Endodermal cell (in vitro differentiated cells): ENCODE measurements around the gene TRPM3. TPM values are rescaled to one million over a fixed set of nuclear protein-coding genes. Genes with fewer than 3 reads are reported as not detected.

Experiments
- DNase-seq: peaks from one replicate; pipeline ENCODE4 v3.0.0-alpha.2; 2017
- H3K27ac ChIP-seq: 2 replicates; pipeline ENCODE4 v1.5.1; 2013; ENCODE audit warnings: mild to moderate bottlenecking, low read depth, low read length, moderate library complexity
- H3K27me3 ChIP-seq: 2 replicates; pipeline ENCODE4 v1.6.1; 2013; ENCODE audit warnings: mild to moderate bottlenecking, low read length, moderate library complexity; ENCODE audit not compliant: insufficient read depth, control insufficient read depth, poor library complexity, severe bottlenecking
- H3K36me3 ChIP-seq: 2 replicates; pipeline ENCODE4 v1.7.0; 2013; ENCODE audit warnings: mild to moderate bottlenecking, low read length, moderate library complexity; ENCODE audit not compliant: control insufficient read depth, insufficient read depth
- H3K4me1 ChIP-seq: one replicate; pipeline ENCODE4 v1.7.0; 2013; ENCODE audit warnings: low read length; ENCODE audit not compliant: control insufficient read depth, insufficient read depth
- H3K4me3 ChIP-seq: 2 replicates; pipeline ENCODE4 v1.5.1; 2013; ENCODE audit warnings: mild to moderate bottlenecking, low read length, moderate library complexity
- H3K9ac ChIP-seq: 2 replicates; pipeline ENCODE4 v1.6.1; 2013; ENCODE audit warnings: mild to moderate bottlenecking, low read length, moderate library complexity; ENCODE audit not compliant: poor library complexity, severe bottlenecking; ENCODE audit errors: extremely low read depth
- H3K9me3 ChIP-seq: 2 replicates; pipeline ENCODE4 v1.6.1; 2013; ENCODE audit warnings: mild to moderate bottlenecking, low read length, moderate library complexity; ENCODE audit not compliant: control insufficient read depth
- H3K27ac Mint-ChIP-seq: 2 replicates; pipeline ENCODE4 v1.8.0; 2020; ENCODE audit warnings: mixed read lengths
- H3K27me3 Mint-ChIP-seq: 2 replicates; pipeline ENCODE4 v1.8.0; 2021; ENCODE audit warnings: mild to moderate bottlenecking, mixed read lengths; ENCODE audit not compliant: insufficient read depth
- H3K36me3 Mint-ChIP-seq: 2 replicates; pipeline ENCODE4 v1.8.0; 2020; ENCODE audit warnings: low read depth, mixed read lengths
- H3K4me1 Mint-ChIP-seq: 2 replicates; pipeline ENCODE4 v1.8.0; 2020; ENCODE audit warnings: mixed read lengths
- H3K4me3 Mint-ChIP-seq: 2 replicates; pipeline ENCODE4 v1.8.0; 2020; ENCODE audit warnings: mild to moderate bottlenecking, moderate library complexity, mixed read lengths
- H3K9me3 Mint-ChIP-seq: 2 replicates; pipeline ENCODE4 v1.8.0; 2020; ENCODE audit warnings: mild to moderate bottlenecking, mixed read lengths
- CTCF ChIP-seq: fragments of 200-600 bp; sonication (generic); conservative IDR thresholded peaks from 2 replicates; pipeline ENCODE4 v1.5.0; 2021; ENCODE audit warnings: antibody characterized with exemption, mild to moderate bottlenecking
- WGBS, 2 experiments: methylation state at CpG; one replicate each; pipeline versions ENCODE4 v1.1.5 to v1.1.7; 2013; ENCODE audit warnings: missing lambda C conversion rate in 2 of 2, mixed read lengths in 1 of 2; ENCODE audit not compliant: insufficient coverage in 1 of 2, insufficient read length in 1 of 2; 5-methylcytosine and 5-hydroxymethylcytosine counted together
- total RNA-seq, 2 donors: library from RNA; stranded (reverse); fragmentation: NEBNext Ultra II Directional in 1 of 2; extraction: Animal tissue kit (Norgen Biotek cat#: 25700) in 1 of 2; gene quantifications; 2 replicates in 1 of 2; 3 replicates in 1 of 2; pipeline ENCODE4 v1.2.1, GENCODE V29; 2021

TRPM3 gene
- total RNA-seq, 2 donors from 2014 or later = 1.8 to 2.5 TPM

DNA sequence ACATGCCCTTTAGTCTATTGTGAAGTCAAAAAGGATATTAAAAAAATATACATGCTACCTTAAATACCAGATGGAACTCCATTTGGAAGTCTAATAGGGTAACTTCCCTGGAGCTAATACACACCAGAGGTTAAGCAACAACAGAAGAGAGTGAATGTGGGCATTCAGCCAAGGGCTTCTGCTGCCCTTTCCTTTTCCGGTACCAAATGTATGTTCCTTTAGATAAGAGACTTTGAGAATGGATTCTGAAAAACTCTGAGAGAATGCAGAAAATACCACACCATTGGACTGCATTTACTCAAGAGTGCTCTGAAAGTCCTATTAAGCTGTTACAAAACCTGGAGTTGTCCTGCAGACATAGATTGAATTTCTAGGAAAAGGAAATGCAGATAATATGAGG lies 23.8 kb upstream of the TRPM3 start:
- Histone ChIP-seq H3K4me1 (no peaks in the 10 kb centered on the region), H3K27ac (no peak overlapping the region), H3K9me3 (no peaks in the 10 kb centered on the region), H3K36me3 (no peaks in the 10 kb centered on the region), H3K27me3 (no peaks in the 10 kb centered on the region), H3K9ac (no peak overlapping the region), H3K4me3 (no peak overlapping the region)
- H3K27ac Mint-ChIP-seq = no peak overlapping the region
- no peaks in the 10 kb centered on the region for H3K36me3 Mint-ChIP-seq
- H3K4me3 Mint-ChIP-seq = no peak overlapping the region
- peaks cover 6% of the 10 kb centered on the region for H3K9me3 Mint-ChIP-seq
- no peaks in the 10 kb centered on the region for H3K27me3 Mint-ChIP-seq
- H3K4me1 Mint-ChIP-seq = peaks cover 3% of the 10 kb centered on the region
- no peak for DNase-seq
- WGBS, 2 experiments = 94 to 100% methylated on average over 1 of the region's 1 CpG
- no peak for TF ChIP-seq CTCF

GRCh38 chr9:71144495-71144894 lies 23.1 kb upstream of the TRPM3 start:
- WGBS, 2 experiments = 100% methylated on average over 2 of the region's 2 CpGs; no CpG with 5 or more reads in 1 of the 2 experiments

DNA sequence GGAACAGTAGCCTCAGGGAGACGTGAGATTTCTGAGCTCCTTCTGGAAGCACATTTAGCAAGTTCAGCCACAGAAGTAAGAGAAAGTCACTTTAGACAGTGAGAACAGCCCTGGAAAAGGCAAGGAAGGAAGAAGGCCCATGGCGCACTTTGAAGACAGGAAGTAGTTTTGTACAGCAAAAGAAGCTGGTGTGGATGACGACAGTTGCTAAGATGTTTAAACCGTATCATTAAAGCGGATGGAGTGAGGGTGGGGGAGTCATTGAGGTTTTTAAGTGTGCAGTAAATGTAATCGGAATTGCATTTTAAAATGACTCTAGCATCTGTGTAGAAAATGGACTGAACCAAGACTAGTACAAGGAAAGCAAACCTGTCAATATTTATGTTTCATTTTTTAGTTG lies 15.3 kb upstream of the TRPM3 start:
- no peak for DNase-seq
- no peaks in the 10 kb centered on the region for H3K36me3 Mint-ChIP-seq
- H3K27ac ChIP-seq = no peak overlapping the region
- no peak overlapping the region for H3K27ac Mint-ChIP-seq
- TF ChIP-seq CTCF = no peak
- no peak overlapping the region for H3K4me3 Mint-ChIP-seq
- H3K4me1 ChIP-seq = no peaks in the 10 kb centered on the region
- WGBS, 2 experiments = 94 to 95% methylated on average over 5 to 6 of the region's 6 CpGs
- no peak overlapping the region for H3K9ac ChIP-seq
- H3K4me1 Mint-ChIP-seq = no peaks in the 10 kb centered on the region
- H3K9me3 ChIP-seq = no peaks in the 10 kb centered on the region
- no peaks in the 10 kb centered on the region for H3K27me3 Mint-ChIP-seq
- H3K36me3 ChIP-seq = no peaks in the 10 kb centered on the region
- H3K9me3 Mint-ChIP-seq = no peaks in the 10 kb centered on the region
- no peaks in the 10 kb centered on the region for H3K27me3 ChIP-seq
- H3K4me3 ChIP-seq = no peak overlapping the region

More at GRCh38 chr9:71144495-71144894, 23.1 kb upstream of the TRPM3 start:
- no peak overlapping the region for H3K27ac ChIP-seq
- peaks cover 3% of the 10 kb centered on the region for H3K4me1 Mint-ChIP-seq
- H3K27ac Mint-ChIP-seq = no peak overlapping the region
- no peak for TF ChIP-seq CTCF
- no peaks in the 10 kb centered on the region for H3K4me1 ChIP-seq
- H3K27me3 Mint-ChIP-seq = no peaks in the 10 kb centered on the region
- no peak for DNase-seq
- no peaks in the 10 kb centered on the region for H3K36me3 ChIP-seq
- no peaks in the 10 kb centered on the region for H3K27me3 ChIP-seq
- H3K4me3 ChIP-seq = no peak overlapping the region
- H3K9me3 Mint-ChIP-seq = peaks cover 6% of the 10 kb centered on the region
- no peaks in the 10 kb centered on the region for H3K9me3 ChIP-seq
- H3K4me3 Mint-ChIP-seq = no peak overlapping the region
- H3K36me3 Mint-ChIP-seq = no peaks in the 10 kb centered on the region
- no peak overlapping the region for H3K9ac ChIP-seq
